ENCODE data around the gene TMEM125.

Gene TMEM125

DNA sequence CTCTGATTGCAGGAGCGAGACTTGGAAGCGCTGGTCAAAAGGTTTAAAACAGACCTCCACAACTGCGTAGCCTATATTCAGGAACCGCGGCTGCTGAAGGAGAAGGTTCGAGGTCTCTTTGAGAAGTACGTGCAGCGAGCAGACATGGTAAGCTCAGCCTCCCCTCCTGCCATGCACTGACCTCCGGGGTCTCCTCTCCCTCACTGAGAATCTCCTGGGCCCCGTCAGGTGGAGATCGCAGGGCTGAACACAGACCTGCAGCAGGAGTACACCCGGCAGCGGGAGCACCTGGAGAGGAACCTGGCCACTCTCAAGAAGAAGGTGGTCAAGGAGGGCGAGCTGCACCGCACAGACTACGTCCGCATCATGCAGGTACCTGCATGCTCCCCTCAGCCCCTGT is 35.5 kb upstream of the TMEM125 start:
- no peak overlapping the region for H3K4me3 ChIP-seq (ENCODE audit: low read depth in 1 of 2, low read length in 2 of 2)
- H3K4me1 ChIP-seq (ENCODE audit: insufficient read depth, low read length) = no peaks in the 10 kb centered on the region
- H3K9ac ChIP-seq (ENCODE audit: low read length) = no peak overlapping the region
- H3K36me3 ChIP-seq (ENCODE audit: insufficient read depth, low read length) = no peaks in the 10 kb centered on the region
- no peaks in the 10 kb centered on the region for H3K27me3 ChIP-seq (ENCODE audit: control insufficient read depth in 1 of 2, insufficient read depth in 2 of 2, low read length in 2 of 2)
- H3K27ac ChIP-seq (ENCODE audit: low read depth, low read length) = no peak overlapping the region
- no peaks in the 10 kb centered on the region for H3K9me3 ChIP-seq (ENCODE audit: low read length)

DNA sequence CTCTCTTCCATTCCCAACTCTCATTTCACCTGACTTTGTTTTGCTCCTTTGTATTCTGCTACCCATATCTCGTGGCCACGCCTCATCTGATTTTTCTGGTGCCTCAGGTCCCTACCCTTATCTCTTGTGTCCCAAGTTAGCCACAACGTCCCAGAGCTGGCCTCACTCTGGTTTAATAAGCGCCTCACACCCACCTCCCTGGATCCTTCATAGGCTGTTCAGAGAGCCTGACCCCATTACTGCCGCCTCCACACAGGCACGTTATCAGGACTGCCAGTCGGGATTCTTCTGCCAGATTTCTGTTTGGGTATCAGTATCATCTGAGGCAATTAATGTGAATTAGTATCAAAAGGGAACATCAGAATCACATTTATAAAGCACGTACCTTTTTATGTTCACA is 34.7 kb upstream of the TMEM125 start:
- H3K27ac ChIP-seq (ENCODE audit: low read depth, low read length) = no peak overlapping the region
- no peaks in the 10 kb centered on the region for H3K9me3 ChIP-seq (ENCODE audit: low read length)

DNA sequence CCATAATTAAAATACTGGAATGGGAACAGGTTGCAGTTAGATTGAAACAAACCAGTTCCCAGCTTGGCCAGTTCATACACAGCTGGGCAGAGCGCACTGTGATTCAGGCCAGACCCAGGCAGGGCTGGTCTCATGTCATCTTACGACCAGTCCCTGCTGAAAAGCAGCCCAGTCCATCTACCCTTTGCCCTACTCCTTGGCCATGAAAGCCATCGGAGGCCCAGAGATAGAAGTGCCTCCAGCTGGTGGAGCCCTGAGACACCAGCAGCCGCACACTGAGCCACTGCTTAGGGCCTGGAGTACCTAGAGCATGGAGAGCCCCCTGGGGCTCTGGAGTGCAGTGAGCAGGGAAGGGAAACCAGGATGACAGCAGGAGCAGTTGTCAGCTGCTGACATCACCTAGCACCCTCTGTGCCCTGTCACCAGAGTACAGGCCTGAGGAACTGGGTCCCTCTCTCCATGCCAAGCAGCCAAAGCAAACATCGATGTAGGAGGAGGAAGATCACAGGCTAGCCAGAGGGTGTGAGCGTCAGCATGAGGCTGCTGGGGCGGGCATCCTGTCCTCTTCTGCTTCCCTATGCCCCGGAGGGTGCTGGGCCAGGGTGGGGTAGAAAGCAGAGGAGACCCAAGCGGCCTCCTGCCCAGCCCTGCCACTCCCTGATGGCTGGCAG is 34.2 kb upstream of the TMEM125 start:
- Histone ChIP-seq H3K4me1 (ENCODE audit: insufficient read depth, low read length) (no peaks in the 10 kb centered on the region), H3K27me3 (ENCODE audit: control insufficient read depth in 1 of 2, insufficient read depth in 2 of 2, low read length in 2 of 2) (no peaks in the 10 kb centered on the region), H3K9me3 (ENCODE audit: low read length) (no peaks in the 10 kb centered on the region), H3K9ac (ENCODE audit: low read length) (no peak overlapping the region), H3K4me3 (ENCODE audit: low read depth in 1 of 2, low read length in 2 of 2) (no peak overlapping the region), H3K36me3 (ENCODE audit: insufficient read depth, low read length) (no peaks in the 10 kb centered on the region), H3K27ac (ENCODE audit: low read depth, low read length) (no peak overlapping the region)

More for the DNA sequence above, 34.7 kb upstream of the TMEM125 start:
- Histone ChIP-seq H3K4me3 (ENCODE audit: low read depth in 1 of 2, low read length in 2 of 2) (no peak overlapping the region), H3K4me1 (ENCODE audit: insufficient read depth, low read length) (no peaks in the 10 kb centered on the region), H3K27me3 (ENCODE audit: control insufficient read depth in 1 of 2, insufficient read depth in 2 of 2, low read length in 2 of 2) (no peaks in the 10 kb centered on the region), H3K36me3 (ENCODE audit: insufficient read depth, low read length) (no peaks in the 10 kb centered on the region), H3K9ac (ENCODE audit: low read length) (no peak overlapping the region)

DNA sequence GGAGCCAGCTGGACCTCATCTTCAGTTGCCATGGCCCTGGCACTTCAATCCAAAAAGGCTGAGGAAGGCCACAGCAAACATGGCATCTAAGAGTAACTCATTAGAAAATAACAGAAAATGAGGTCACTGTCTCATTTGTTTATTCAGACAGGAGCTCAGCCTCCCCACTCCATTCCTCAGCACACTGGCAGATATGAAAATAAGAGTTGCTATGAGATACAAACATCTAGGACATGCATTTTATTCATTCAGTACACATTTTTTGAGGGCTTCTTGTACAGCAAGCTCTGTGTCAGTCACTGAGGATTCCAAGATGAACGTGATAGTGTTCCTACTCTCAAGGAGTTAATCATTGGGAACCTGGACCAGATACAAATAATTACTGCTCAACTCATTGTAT is 32.7 kb upstream of the TMEM125 start:
- H3K27ac ChIP-seq (ENCODE audit: low read depth, low read length) = no peak overlapping the region
- no peaks in the 10 kb centered on the region for H3K27me3 ChIP-seq (ENCODE audit: control insufficient read depth in 1 of 2, insufficient read depth in 2 of 2, low read length in 2 of 2)
- H3K4me3 ChIP-seq (ENCODE audit: low read depth in 1 of 2, low read length in 2 of 2) = no peak overlapping the region
- no peaks in the 10 kb centered on the region for H3K4me1 ChIP-seq (ENCODE audit: insufficient read depth, low read length)
- no peaks in the 10 kb centered on the region for H3K9me3 ChIP-seq (ENCODE audit: low read length)
- H3K36me3 ChIP-seq (ENCODE audit: insufficient read depth, low read length) = no peaks in the 10 kb centered on the region
- no peak overlapping the region for H3K9ac ChIP-seq (ENCODE audit: low read length)

DNA sequence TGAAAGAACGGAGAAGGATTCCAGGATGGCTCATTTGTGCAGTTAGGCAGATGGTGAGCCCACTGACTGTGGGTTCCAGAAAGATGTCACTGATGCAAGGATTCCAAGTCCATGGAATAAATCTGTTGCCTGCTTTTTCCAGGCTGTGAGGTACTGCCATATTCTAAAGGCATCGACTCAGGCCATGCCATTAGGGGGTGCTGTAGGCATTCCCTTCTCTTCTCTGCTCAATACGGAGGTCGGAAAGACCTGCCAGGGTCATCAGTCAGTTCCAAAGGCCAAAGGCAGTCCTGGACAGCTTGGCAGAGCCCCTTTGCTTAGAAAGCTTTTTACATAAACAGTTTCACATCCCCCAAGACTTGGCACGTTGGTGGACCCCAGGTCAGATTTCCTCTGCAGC is 31.7 kb upstream of the TMEM125 start:
- Histone ChIP-seq H3K9me3 (ENCODE audit: low read length) (no peaks in the 10 kb centered on the region), H3K9ac (ENCODE audit: low read length) (no peak overlapping the region), H3K4me3 (ENCODE audit: low read depth in 1 of 2, low read length in 2 of 2) (no peak overlapping the region), H3K4me1 (ENCODE audit: insufficient read depth, low read length) (no peaks in the 10 kb centered on the region), H3K27ac (ENCODE audit: low read depth, low read length) (no peak overlapping the region), H3K27me3 (ENCODE audit: control insufficient read depth in 1 of 2, insufficient read depth in 2 of 2, low read length in 2 of 2) (no peaks in the 10 kb centered on the region), H3K36me3 (ENCODE audit: insufficient read depth, low read length) (no peaks in the 10 kb centered on the region)

DNA sequence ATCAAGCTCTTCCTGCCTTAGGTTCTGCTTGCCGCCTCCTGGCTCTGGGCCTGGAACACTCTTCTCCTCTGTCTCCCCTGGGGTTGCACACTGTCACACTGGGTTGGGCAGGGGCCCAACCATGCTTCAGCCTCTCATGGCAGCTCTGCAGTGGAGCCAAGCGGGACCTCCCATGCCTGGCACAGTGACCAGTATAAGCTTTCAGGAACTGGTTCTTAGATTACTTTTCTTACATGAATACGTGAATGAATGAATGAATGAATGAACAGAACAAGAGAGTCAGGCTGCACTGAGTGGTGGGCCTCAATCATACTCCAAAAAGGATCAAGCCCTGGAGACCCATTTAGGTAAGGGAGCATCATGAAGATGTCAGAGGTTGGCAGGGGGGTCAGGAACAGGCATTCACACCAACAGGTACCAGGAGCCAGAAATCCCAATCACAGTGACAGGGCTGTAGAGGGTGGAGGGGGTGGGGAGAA is 30.8 kb upstream of the TMEM125 start:
- no peak overlapping the region for H3K9ac ChIP-seq (ENCODE audit: low read length)
- H3K4me1 ChIP-seq (ENCODE audit: insufficient read depth, low read length) = no peaks in the 10 kb centered on the region
- H3K36me3 ChIP-seq (ENCODE audit: insufficient read depth, low read length) = no peaks in the 10 kb centered on the region
- H3K27ac ChIP-seq (ENCODE audit: low read depth, low read length) = no peak overlapping the region
- H3K9me3 ChIP-seq (ENCODE audit: low read length) = no peaks in the 10 kb centered on the region
- H3K27me3 ChIP-seq (ENCODE audit: control insufficient read depth in 1 of 2, insufficient read depth in 2 of 2, low read length in 2 of 2) = no peaks in the 10 kb centered on the region
- no peak overlapping the region for H3K4me3 ChIP-seq (ENCODE audit: low read depth in 1 of 2, low read length in 2 of 2)

DNA sequence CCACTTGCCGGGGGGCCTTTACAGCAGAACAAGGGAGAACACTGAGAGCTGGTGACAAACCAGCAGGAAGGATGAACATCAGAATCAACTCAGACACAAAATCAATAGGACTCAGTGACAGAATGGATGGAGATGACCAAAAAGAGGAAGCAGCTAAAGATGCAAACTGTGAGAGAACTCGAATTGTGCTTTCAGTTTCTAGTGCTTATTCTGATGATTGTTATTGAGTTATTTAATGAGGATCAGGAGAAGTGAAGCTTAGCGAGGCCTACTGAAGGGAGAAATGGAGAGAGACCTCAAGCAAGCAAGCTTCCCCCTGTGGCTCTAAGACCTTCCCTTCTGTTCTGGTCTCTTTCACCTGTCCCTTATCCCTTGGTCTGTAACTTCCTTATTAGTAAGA is 30.3 kb upstream of the TMEM125 start:
- no peaks in the 10 kb centered on the region for H3K4me1 ChIP-seq (ENCODE audit: insufficient read depth, low read length)
- H3K27me3 ChIP-seq (ENCODE audit: control insufficient read depth in 1 of 2, insufficient read depth in 2 of 2, low read length in 2 of 2) = no peaks in the 10 kb centered on the region
- no peak overlapping the region for H3K9ac ChIP-seq (ENCODE audit: low read length)
- H3K9me3 ChIP-seq (ENCODE audit: low read length) = no peaks in the 10 kb centered on the region
- H3K27ac ChIP-seq (ENCODE audit: low read depth, low read length) = no peak overlapping the region
- no peaks in the 10 kb centered on the region for H3K36me3 ChIP-seq (ENCODE audit: insufficient read depth, low read length)
- no peak overlapping the region for H3K4me3 ChIP-seq (ENCODE audit: low read depth in 1 of 2, low read length in 2 of 2)

DNA sequence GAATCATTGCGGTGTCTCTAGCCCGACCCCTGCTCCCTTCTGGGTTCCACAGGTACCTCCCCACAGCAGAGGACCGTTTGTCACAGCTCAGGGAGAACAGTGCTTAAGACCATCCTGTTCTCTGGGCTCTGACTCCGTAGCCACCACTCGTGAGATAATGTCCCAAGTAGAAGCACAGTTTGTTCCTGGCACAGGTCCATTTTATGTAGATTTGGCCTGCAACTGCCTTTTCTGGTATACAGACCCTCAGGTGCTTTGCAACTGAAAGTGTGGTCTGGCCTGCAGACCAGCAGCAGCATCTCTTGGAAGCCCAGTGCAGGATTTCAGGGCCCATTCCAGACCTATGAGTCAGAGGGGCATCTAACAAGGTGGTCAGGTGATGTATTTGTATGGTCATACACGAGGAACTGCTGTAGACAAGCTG is 28.4 kb upstream of the TMEM125 start:
- Histone ChIP-seq H3K4me1 (ENCODE audit: insufficient read depth, low read length) (no peaks in the 10 kb centered on the region), H3K9me3 (ENCODE audit: low read length) (no peaks in the 10 kb centered on the region), H3K27ac (ENCODE audit: low read depth, low read length) (no peak overlapping the region), H3K36me3 (ENCODE audit: insufficient read depth, low read length) (no peaks in the 10 kb centered on the region), H3K27me3 (ENCODE audit: control insufficient read depth in 1 of 2, insufficient read depth in 2 of 2, low read length in 2 of 2) (no peaks in the 10 kb centered on the region), H3K4me3 (ENCODE audit: low read depth in 1 of 2, low read length in 2 of 2) (no peak overlapping the region), H3K9ac (ENCODE audit: low read length) (no peak overlapping the region)

DNA sequence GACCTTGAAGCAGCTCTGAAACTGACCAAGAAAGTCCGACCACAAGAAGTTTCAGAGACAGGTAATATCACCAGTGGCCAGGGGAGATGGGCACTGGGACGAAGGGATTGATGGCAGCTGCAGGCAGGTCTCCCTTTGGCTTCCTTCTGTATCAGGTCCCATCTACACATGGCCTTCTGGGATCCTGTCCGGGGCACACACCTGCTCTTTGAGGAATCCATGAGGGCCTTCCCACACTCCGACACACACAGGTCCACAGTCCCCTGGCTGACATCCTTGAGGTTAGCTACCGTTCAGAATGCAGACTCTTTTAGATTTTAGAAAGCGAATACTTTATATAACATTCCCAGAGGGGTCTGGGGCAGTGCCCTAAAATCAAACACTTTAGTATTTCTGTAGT is 26.5 kb upstream of the TMEM125 start:
- Histone ChIP-seq H3K4me3 (ENCODE audit: low read depth in 1 of 2, low read length in 2 of 2) (no peak overlapping the region), H3K9ac (ENCODE audit: low read length) (no peak overlapping the region), H3K9me3 (ENCODE audit: low read length) (no peaks in the 10 kb centered on the region), H3K36me3 (ENCODE audit: insufficient read depth, low read length) (no peaks in the 10 kb centered on the region), H3K27me3 (ENCODE audit: control insufficient read depth in 1 of 2, insufficient read depth in 2 of 2, low read length in 2 of 2) (no peaks in the 10 kb centered on the region), H3K4me1 (ENCODE audit: insufficient read depth, low read length) (no peaks in the 10 kb centered on the region), H3K27ac (ENCODE audit: low read depth, low read length) (no peak overlapping the region)

DNA sequence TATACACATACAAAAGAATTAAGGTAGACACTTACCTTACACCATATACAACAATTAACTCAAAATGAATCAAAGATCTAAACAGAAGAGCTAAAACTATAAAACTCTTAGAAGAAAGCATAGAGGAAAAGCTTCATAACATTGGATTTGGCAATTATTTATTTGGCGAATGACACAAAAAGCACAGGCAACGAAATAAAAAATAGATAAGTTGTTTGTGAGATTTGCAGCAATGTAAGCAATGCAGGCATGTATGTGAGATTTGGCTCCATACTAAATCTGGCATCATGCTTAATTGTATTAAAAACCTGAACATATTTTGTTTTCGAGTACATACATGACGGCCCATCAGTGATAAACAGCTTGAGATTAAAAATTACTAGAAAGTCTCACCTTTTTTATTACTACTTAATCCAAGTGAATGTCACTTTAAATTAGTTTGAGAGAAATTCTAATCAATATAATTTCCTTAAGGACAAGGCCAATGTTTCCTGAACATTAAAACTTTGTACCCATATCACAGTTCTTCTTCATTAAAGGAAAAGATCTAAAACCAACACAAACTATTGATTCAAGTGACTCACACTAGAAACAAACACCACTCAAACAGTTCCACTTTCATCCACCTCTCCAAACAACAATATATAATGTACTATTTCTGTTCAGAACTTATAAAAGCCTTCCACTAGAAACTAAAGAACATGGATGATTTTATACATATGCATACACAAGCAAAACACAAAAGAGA is 23.1 kb upstream of the TMEM125 start:
- Histone ChIP-seq H3K9ac (ENCODE audit: low read length) (no peak overlapping the region), H3K27me3 (ENCODE audit: control insufficient read depth in 1 of 2, insufficient read depth in 2 of 2, low read length in 2 of 2) (no peaks in the 10 kb centered on the region), H3K4me3 (ENCODE audit: low read depth in 1 of 2, low read length in 2 of 2) (no peak overlapping the region), H3K9me3 (ENCODE audit: low read length) (no peaks in the 10 kb centered on the region), H3K4me1 (ENCODE audit: insufficient read depth, low read length) (no peaks in the 10 kb centered on the region), H3K27ac (ENCODE audit: low read depth, low read length) (no peak overlapping the region), H3K36me3 (ENCODE audit: insufficient read depth, low read length) (no peaks in the 10 kb centered on the region)

DNA sequence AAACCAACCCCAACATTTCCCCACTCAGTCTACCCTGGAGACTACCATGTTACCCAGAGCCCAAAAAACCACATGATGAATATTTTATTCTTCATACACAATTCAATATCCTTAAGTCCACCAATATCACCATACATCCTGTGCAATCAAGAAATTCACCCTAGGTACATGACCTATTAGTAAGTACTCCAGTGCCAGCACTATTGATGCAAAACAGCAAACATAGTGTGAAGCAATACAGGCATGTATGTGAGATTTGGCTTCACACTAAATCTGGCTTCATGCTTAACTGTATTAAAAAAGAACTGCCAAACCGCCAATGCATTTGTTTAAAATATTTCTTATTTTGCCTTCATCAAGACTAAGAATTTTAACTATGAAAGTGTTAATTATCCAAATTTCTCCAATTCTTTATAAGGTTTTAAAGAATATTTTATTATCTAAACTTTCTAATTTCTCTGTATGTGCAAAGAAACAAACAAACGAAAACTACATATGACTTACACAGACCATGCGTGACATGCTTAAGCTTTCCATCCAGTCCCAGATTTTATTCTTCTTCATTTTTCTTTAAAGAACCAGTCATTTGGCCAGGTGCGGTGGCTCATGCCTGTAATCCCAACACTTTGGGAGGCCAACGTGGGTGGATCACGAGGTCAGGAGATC is 22.4 kb upstream of the TMEM125 start:
- no peaks in the 10 kb centered on the region for H3K27me3 ChIP-seq (ENCODE audit: control insufficient read depth in 1 of 2, insufficient read depth in 2 of 2, low read length in 2 of 2)
- no peaks in the 10 kb centered on the region for H3K36me3 ChIP-seq (ENCODE audit: insufficient read depth, low read length)
- no peaks in the 10 kb centered on the region for H3K9me3 ChIP-seq (ENCODE audit: low read length)
- no peak overlapping the region for H3K9ac ChIP-seq (ENCODE audit: low read length)
- no peaks in the 10 kb centered on the region for H3K4me1 ChIP-seq (ENCODE audit: insufficient read depth, low read length)
- no peak overlapping the region for H3K4me3 ChIP-seq (ENCODE audit: low read depth in 1 of 2, low read length in 2 of 2)
- H3K27ac ChIP-seq (ENCODE audit: low read depth, low read length) = no peak overlapping the region

Data from muscle layer of colon (tissue), 2 donors.